Measurements from ENCODE around the gene PPP1R26.

Gene PPP1R26

GRCh38 chr9:135488527-135488926 is 8.9 kb downstream of the PPP1R26 start:
- no peak for FAIRE-seq

GRCh38 chr9:135489188-135489906 is 9.8 kb downstream of the PPP1R26 start:
- FAIRE-seq = no peak

GRCh38 chr9:135490166-135490870 is 10.7 kb downstream of the PPP1R26 start:
- no peak for FAIRE-seq

GRCh38 chr9:135490980-135491464 is 11.4 kb downstream of the PPP1R26 start:
- no peak for FAIRE-seq

- FAIRE-seq = no peak
These were observed 12.2 kb downstream of the PPP1R26 start for GRCh38 chr9:135491764-135492163.

- FAIRE-seq = no peak
These were observed 13.5 kb downstream of the PPP1R26 start for GRCh38 chr9:135492886-135493669.

- no peak for FAIRE-seq
These were observed 15.4 kb downstream of the PPP1R26 start for GRCh38 chr9:135494791-135495559.

- FAIRE-seq = no peak
These were observed 19.0 kb downstream of the PPP1R26 start for GRCh38 chr9:135498381-135499126.

- FAIRE-seq = no peak
These were observed 19.9 kb downstream of the PPP1R26 start for GRCh38 chr9:135499326-135500070.

GRCh38 chr9:135500071-135500524 is 20.5 kb downstream of the PPP1R26 start:
- FAIRE-seq = no peak

GRCh38 chr9:135500525-135501260 is 21.1 kb downstream of the PPP1R26 start, which contains the start of gene MRPS2:
TSS of gene MRPS2 (plus strand) at chr9:135500682. CDS start at chr9:135500711, 29 bp downstream.
- no peak for FAIRE-seq

GRCh38 chr9:135501261-135502167 is 21.9 kb downstream of the PPP1R26 start:
- no peak for FAIRE-seq

- FAIRE-seq = no peak
These were observed 22.7 kb downstream of the PPP1R26 start for GRCh38 chr9:135502168-135502872.

- FAIRE-seq = no peak
These were observed 23.3 kb downstream of the PPP1R26 start for GRCh38 chr9:135502873-135503321.

GRCh38 chr9:135503371-135504261 is 24.0 kb downstream of the PPP1R26 start:
- no peak for FAIRE-seq

GRCh38 chr9:135504262-135505243 is 25.0 kb downstream of the PPP1R26 start:
- no peak for FAIRE-seq
